SU-DHL-6 (cell line): Measurements from ENCODE around the gene KRTDAP.

Source experiments
- H2AFZ ChIP-seq: fragments of 200-600 bp; sonication (generic); 2 replicates; pipeline ENCODE4 v1.6.1; 2014; ENCODE audit warnings: low read depth, mild to moderate bottlenecking, moderate library complexity, mixed read lengths, antibody characterized with exemption, low read length; ENCODE audit not compliant: severe bottlenecking
- H3F3A ChIP-seq: fragments of 200-600 bp; shearing (Covaris generic); 2 replicates; pipeline ENCODE4 v1.6.0; 2016; ENCODE audit warnings: antibody characterized with exemption, mild to moderate bottlenecking; ENCODE audit not compliant: insufficient read depth
- H3K27ac ChIP-seq: fragments of 200-600 bp; sonication (generic); 2 replicates; pipeline ENCODE4 v1.5.1; 2016; ENCODE audit warnings: low read depth, mild to moderate bottlenecking, low read length, moderate library complexity, mixed read lengths
- H3K27me3 ChIP-seq: fragments of 200-600 bp; sonication (generic), shearing (Covaris generic); 2 replicates; pipeline ENCODE4 v1.6.0; 2014; ENCODE audit warnings: mild to moderate bottlenecking, low read length
- H3K36me3 ChIP-seq: fragments of 200-600 bp; sonication (generic); 2 replicates; pipeline ENCODE4 v1.6.1; 2014; ENCODE audit warnings: mild to moderate bottlenecking, low read length, mixed read lengths
- H3K4me2 ChIP-seq: fragments of 300-600, 200-600 bp; shearing (Covaris generic), sonication (generic); 2 replicates; pipeline ENCODE4 v1.6.0; 2014; ENCODE audit warnings: low read length, low read depth, mild to moderate bottlenecking; ENCODE audit not compliant: poor library complexity, severe bottlenecking
- H3K4me3 ChIP-seq: fragments of 200-600 bp; sonication (generic); 2 replicates; pipeline ENCODE4 v1.5.1; 2014; ENCODE audit warnings: antibody characterized with exemption, low read length, mild to moderate bottlenecking, mixed read lengths; ENCODE audit not compliant: insufficient read depth, poor library complexity, severe bottlenecking
- H3K79me2 ChIP-seq: fragments of 200-600 bp; sonication (generic); 2 replicates; pipeline ENCODE4 v1.6.1; 2014; ENCODE audit warnings: mild to moderate bottlenecking, low read length, moderate library complexity; ENCODE audit not compliant: insufficient read depth
- H3K9ac ChIP-seq: fragments of 200-600 bp; sonication (generic); 2 replicates; pipeline ENCODE4 v1.7.0; 2014; ENCODE audit warnings: mild to moderate bottlenecking, low read length
- H3K9me2 ChIP-seq: fragments of 200-600 bp; sonication (generic); replicated peaks from 2 replicates; pipeline ENCODE4 v1.6.1; 2014; ENCODE audit warnings: low read length; ENCODE audit not compliant: insufficient read depth
- H3K9me3 ChIP-seq: fragments of 200-600 bp; sonication (generic); 2 replicates; pipeline ENCODE4 v1.6.1; 2014; ENCODE audit warnings: low read length, mixed read lengths; ENCODE audit not compliant: insufficient read depth
- H4K20me1 ChIP-seq: fragments of 200-600 bp; sonication (generic); 2 replicates; pipeline ENCODE4 v1.6.1; 2014; ENCODE audit warnings: low read depth, mild to moderate bottlenecking, antibody characterized with exemption, low read length, moderate library complexity, mixed read lengths
- EZH2phosphoT487 ChIP-seq: fragments of 200-600 bp; sonication (generic), shearing (Covaris generic); conservative IDR thresholded peaks from 2 replicates; pipeline ENCODE4 v1.6.1; 2018; ENCODE audit warnings: mild to moderate bottlenecking, antibody characterized with exemption, low read length, moderate library complexity, mixed read lengths
- TF ChIP-seq, protein P1 (sequence below): fragments of 200-600 bp; sonication (generic); IDR thresholded peaks from one replicate; pipeline ENCODE4 v1.5.1; 2017; ENCODE audit warnings: antibody characterized with exemption, mild to moderate bottlenecking, low read length, moderate library complexity; ENCODE audit not compliant: insufficient read depth, poor library complexity, severe bottlenecking

KRTDAP gene

DNA sequence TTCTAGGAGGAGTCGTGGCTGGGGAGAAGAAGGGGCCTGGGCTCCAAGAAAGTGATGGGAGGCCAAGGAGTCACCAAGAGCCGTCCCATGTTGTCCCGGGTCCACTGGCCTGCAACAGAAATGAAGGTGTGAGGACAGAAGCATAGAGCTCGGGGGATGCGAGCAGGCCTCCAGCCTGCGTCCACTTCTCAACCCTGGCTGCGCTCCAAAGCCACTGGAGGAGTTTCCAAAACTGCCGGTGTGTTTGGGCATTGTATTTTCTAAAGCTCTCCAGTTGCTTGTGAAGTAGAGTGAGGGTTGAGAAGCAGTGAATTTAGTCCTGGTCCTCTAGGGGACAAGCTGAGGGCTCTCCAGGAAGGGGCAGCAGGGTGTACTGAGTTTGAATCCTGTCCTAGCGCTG lies 29.2 kb downstream of the KRTDAP start:
- H3K4me2 ChIP-seq: no peak overlapping the region
- H3K4me3 ChIP-seq: no peak overlapping the region
- no peaks in the 10 kb centered on the region for H4K20me1 ChIP-seq
- 0 out of 2 replicates have a peak, but pooled peaks cover 5% of the 10 kb centered on the region for H3F3A ChIP-seq
- TF ChIP-seq, protein P1, sequence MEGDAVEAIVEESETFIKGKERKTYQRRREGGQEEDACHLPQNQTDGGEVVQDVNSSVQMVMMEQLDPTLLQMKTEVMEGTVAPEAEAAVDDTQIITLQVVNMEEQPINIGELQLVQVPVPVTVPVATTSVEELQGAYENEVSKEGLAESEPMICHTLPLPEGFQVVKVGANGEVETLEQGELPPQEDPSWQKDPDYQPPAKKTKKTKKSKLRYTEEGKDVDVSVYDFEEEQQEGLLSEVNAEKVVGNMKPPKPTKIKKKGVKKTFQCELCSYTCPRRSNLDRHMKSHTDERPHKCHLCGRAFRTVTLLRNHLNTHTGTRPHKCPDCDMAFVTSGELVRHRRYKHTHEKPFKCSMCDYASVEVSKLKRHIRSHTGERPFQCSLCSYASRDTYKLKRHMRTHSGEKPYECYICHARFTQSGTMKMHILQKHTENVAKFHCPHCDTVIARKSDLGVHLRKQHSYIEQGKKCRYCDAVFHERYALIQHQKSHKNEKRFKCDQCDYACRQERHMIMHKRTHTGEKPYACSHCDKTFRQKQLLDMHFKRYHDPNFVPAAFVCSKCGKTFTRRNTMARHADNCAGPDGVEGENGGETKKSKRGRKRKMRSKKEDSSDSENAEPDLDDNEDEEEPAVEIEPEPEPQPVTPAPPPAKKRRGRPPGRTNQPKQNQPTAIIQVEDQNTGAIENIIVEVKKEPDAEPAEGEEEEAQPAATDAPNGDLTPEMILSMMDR: no peak
- TF ChIP-seq EZH2phosphoT487: no peak
- H3K79me2 ChIP-seq: no peaks in the 10 kb centered on the region
- no peaks in the 10 kb centered on the region for H3K9me3 ChIP-seq
- no peak overlapping the region for H3K9ac ChIP-seq
- no peak overlapping the region for H2AFZ ChIP-seq
- H3K27me3 ChIP-seq: no peaks in the 10 kb centered on the region
- no peaks in the 10 kb centered on the region for H3K36me3 ChIP-seq
- no peak overlapping the region for H3K27ac ChIP-seq
- no peaks in the 10 kb centered on the region for H3K9me2 ChIP-seq

DNA sequence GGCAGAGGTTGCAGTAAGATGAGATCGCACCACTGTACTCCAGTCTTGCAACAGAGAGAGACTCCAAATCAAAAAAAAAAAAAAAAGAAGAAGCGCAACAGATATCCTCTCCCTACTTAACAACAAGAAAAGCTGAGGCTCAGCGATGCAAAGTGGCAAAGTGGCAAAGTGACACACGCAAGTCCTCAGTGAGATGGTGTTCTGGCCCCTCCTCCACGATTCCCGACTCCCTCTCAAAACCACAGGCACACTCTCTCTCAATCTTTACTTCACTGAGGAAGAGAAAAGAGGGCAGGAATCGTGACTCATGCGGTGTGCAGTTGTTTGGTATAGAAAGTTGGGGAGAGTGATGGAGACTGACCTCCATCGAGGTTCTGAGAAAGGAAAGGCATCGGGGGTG lies 29.7 kb downstream of the KRTDAP start:
- Histone ChIP-seq H2AFZ (no peak overlapping the region), H3K79me2 (no peaks in the 10 kb centered on the region), H3K27me3 (no peaks in the 10 kb centered on the region), H3K27ac (no peak overlapping the region), H3K4me2 (no peak overlapping the region), H4K20me1 (no peaks in the 10 kb centered on the region), H3K36me3 (no peaks in the 10 kb centered on the region), H3K9me3 (no peaks in the 10 kb centered on the region), H3F3A (0 out of 2 replicates have a peak, but pooled peaks cover 5% of the 10 kb centered on the region), H3K9ac (no peak overlapping the region), H3K4me3 (no peak overlapping the region), H3K9me2 (no peaks in the 10 kb centered on the region)
- no peak for TF ChIP-seq EZH2phosphoT487
- TF ChIP-seq, protein P1: no peak

GRCh38 chr19:35459414-35460082 lies 30.7 kb downstream of the KRTDAP start:
- Histone ChIP-seq H4K20me1 (no peaks in the 10 kb centered on the region), H3F3A (0 out of 2 replicates have a peak, but pooled peaks cover 5% of the 10 kb centered on the region), H3K27ac (no peak overlapping the region), H3K79me2 (no peaks in the 10 kb centered on the region), H2AFZ (no peak overlapping the region), H3K27me3 (no peaks in the 10 kb centered on the region), H3K4me2 (no peak overlapping the region), H3K9me2 (no peaks in the 10 kb centered on the region), H3K9me3 (no peaks in the 10 kb centered on the region), H3K4me3 (no peak overlapping the region), H3K36me3 (no peaks in the 10 kb centered on the region), H3K9ac (no peak overlapping the region)
- TF ChIP-seq, protein P1: no peak
- no peak for TF ChIP-seq EZH2phosphoT487
